HG03159 (cell line): ENCODE data around the gene FLII.

Experiments used
- ATAC-seq: cut with Tn5 transposase; IDR thresholded peaks from one replicate; pipeline ENCODE4 v1.9.1; 2021; ENCODE audit warnings: mild to moderate bottlenecking, moderate library complexity; ENCODE audit not compliant: unreplicated experiment

Gene FLII

GRCh38 chr17:18245038-18245776 lies 13.3 kb downstream of the FLII start:
- ATAC-seq = no peak

- no peak for ATAC-seq
Measured at GRCh38 chr17:18241229-18241871, 17.2 kb downstream of the FLII start.

- no peak for ATAC-seq
Measured at GRCh38 chr17:18240449-18240848, 18.1 kb downstream of the FLII start.

- ATAC-seq = no peak
Measured at GRCh38 chr17:18238299-18238698, 20.2 kb downstream of the FLII start.

GRCh38 chr17:18237461-18237860 lies 21.1 kb downstream of the FLII start:
- ATAC-seq = no peak

- no peak for ATAC-seq
Measured at GRCh38 chr17:18236494-18236893, 22.0 kb downstream of the FLII start.

- ATAC-seq = no peak
Measured at GRCh38 chr17:18235743-18236256, 22.7 kb downstream of the FLII start.

- ATAC-seq = no peak
Measured at GRCh38 chr17:18234853-18235380, 23.6 kb downstream of the FLII start.

GRCh38 chr17:18233803-18234518 lies 24.6 kb downstream of the FLII start:
- no peak for ATAC-seq

- ATAC-seq = no peak
Measured at GRCh38 chr17:18231164-18231563, 27.4 kb downstream of the FLII start.

GRCh38 chr17:18230288-18231141 lies 28.0 kb downstream of the FLII start:
- ATAC-seq = no peak

GRCh38 chr17:18229771-18230170 lies 28.8 kb downstream of the FLII start:
- no peak for ATAC-seq

GRCh38 chr17:18229254-18229653 lies 29.3 kb downstream of the FLII start:
- no peak for ATAC-seq

GRCh38 chr17:18228176-18228682 lies 30.3 kb downstream of the FLII start:
- ATAC-seq = no peak

GRCh38 chr17:18227635-18228034 lies 30.9 kb downstream of the FLII start:
- no peak for ATAC-seq

- ATAC-seq = no peak
Measured at GRCh38 chr17:18226284-18226945, 32.1 kb downstream of the FLII start.

GRCh38 chr17:18225642-18226283 lies 32.8 kb downstream of the FLII start:
- ATAC-seq = peak; percentile 3

GRCh38 chr17:18225121-18225641 lies 33.4 kb downstream of the FLII start, which contains the start of gene LLGL1:
Gene LLGL1 (plus strand): TSS chr17:18225635. CDS start chr17:18225683, 48 bp downstream.
- ATAC-seq = peak; percentile 84
